HG02642 (cell line): Measurements from ENCODE around the gene MYH9.
"Not testable (repeated sequence)": the region's sequence is repeated elsewhere in the genome, so short reads cannot be mapped to it uniquely, and the experiment has no call there.

Source experiments
- ATAC-seq: cut with Tn5 transposase; IDR thresholded peaks from one replicate; pipeline ENCODE4 v1.9.1; 2021; ENCODE audit warnings: mild to moderate bottlenecking; ENCODE audit not compliant: unreplicated experiment, poor library complexity

The MYH9 gene

DNA sequence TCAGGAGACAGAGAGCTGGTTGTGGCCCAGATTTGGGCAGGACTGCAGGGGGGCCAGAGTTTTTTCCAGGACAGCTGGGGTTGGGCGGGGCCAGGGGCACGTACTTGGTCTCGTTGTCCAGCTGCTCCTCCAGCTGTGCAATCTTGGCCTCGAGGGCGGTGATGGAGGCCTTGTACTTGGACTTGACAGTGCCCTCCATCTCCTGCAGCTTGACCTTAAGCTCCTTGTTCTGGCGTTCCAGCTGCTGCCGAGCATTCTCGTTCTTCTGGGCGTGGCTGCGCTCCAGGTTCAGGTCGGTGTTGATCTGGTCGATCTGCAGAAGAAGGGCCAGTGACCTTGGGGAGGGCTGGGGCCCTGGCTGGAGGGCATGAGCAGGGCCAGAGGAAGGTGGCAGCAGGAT lies 102.8 kb downstream of the MYH9 start:
- no peak for ATAC-seq

DNA sequence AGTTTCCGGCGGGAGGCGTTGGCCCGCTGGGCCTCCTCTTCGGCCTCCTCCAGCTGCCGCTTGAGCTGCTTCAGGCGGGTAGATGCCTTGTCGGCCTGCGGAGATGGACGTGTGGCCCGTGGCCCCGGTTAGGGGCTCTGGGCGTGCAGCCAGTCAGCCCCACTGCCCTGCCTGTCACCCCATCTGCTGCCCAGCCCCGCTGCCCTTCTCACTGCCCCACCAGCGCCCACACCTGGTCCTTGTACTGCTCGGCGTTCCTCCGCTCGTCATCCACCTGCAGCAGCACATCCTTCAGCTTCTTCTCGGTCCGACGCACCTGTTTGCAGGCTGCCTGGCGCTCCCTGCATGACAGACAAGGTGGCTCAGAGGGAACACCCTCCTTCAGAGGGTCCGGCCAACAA lies 103.6 kb downstream of the MYH9 start:
- ATAC-seq = no peak

DNA sequence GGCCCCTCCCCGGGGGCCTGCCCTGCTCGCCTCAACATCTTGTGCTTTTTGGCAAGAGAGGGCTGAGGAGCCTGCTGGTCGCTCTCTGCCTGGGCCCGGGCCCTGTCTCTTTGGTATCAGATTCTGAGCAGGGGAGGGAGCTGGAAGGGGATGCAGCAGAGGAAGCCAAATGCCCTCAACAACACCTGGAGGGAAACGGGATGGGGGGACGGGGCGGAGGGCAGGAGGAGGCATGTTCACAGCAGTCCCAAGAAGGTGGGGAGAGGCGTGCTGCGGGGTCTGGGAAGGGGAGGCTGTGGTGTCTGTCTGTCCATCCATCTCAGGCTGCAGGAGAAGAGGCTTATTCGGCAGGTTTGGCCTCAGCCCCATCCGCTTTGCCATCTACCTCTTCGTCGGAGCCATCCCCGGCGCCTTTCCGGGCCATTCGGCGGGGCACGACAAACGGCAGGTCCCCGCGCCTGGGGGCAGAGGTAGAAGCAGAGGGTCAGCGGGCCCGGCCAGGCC lies 105.4 kb downstream of the MYH9 start:
- no peak for ATAC-seq

DNA sequence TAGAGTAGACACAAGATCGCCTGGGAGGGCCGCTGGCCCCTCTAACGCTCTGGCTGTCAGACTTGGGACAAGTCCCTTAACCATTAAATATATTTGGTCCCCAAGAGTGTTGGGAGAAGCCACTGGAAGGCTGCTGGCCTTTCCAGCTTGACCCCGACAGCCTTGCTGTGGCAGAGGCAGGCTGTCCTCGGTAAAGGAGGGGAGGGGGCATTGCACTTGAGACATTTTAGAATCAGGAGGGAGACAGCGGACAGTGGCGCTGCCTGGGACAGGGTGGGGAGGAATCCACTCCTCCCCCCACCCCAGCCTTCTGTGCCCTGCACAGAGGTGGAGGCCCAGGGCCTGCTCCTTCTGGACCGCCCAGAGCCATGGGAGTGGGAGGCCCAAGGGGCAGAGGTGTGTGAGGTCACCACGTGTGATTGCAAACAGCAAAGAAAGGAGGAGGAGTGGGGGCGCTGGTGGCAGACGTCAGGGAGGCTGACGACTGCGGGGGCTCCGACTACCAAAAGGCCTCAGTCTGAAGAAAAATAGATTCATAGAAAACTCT lies 105.9 kb downstream of the MYH9 start:
- no peak for ATAC-seq

DNA sequence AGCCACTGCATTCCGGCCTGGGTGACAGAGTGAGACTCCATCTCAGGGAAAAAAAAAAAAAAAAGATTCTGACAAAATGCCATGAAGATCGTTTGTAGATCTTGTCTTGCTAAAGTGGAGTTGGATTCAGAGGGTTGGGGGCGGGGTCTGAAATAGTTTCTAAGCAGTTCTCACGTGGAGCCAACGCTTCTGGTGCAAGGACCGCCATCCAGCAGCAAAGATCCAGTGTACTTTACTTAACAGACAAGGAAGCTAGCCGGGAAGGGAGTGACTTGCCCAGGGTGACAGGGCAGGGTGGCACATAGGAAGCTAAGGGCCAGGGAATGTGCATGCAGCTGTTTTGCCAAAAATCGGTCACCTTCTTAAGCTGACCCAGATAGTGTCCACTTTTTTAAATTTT lies 107.4 kb downstream of the MYH9 start:
- ATAC-seq = no peak

DNA sequence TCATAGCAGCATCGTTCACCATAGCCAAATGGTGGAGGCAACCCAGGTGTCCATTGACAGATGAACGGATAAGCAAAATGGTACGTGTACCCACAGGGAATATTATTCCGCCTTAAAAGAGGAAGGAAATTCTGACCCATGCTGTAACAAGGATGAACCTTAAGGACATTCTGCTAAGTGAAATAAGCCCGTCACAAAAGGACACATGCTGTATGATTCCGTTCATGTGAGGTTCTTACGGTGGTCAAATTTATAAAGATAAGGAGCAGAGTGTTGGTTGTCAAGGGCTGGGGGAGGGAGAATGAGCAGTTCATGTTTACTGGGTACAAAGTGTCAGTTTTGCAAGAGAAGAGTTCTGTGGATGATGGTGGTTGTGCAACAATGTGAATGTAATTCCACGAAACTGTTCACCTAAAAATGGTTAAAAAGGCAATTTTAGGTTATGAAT lies 108.5 kb downstream of the MYH9 start:
- ATAC-seq = no peak

DNA sequence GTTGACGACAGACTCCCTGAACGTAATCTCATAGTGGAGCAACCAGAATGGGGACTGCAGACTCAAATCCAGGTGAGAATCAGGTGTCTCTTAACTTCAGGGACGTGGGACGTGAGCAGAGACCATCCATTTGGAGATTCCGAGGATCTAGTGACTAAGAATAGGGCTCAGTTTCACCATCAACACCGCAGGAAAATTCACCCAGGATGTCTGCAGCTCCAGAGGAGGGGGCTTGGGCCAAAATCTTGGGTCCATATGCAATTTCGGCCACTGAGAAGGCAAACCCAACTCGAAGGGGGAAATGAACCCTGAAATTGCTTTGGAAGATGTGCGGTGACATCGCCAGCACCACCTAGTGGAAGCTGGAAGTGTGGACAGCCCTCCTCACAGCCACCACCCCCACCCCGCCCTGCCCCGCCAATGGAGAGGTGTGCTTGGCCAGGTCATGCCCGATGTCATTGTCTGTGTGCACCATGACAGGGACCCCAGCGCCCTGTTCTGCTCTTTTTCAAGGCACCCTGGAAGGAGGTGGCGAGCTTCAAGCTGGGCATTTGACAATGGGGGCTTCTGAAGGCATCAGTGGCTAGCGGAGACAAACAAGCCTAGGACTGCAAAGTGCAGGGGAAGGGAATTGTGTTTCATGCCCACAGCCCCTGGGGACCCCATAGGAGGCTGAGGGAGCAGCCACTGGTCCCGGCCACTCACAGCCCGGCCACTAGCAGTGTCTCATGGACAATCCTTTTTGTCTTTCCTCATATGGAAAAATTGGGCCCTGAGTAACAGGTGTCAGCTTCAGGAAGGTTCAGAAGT lies 110.1 kb downstream of the MYH9 start:
- ATAC-seq = no peak

DNA sequence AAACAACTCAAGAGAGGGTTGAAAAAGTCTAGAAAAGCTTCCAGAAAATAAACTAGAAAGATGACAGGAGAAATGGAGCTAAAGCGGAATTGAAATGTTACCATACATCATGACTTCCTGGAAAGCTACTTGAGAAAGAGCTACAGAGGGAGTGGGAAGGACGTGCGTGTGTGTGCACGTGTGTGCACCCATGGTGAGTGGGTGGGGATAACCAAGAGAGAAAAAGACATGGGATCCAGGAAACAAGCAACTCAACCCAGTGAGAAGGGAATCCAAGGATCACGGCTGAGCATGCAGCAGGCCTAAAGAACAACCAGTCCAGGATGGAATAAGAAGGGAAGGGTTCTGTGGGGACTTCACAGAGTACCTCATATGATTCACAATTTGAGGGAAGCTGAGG lies 113.2 kb downstream of the MYH9 start:
- no peak for ATAC-seq

DNA sequence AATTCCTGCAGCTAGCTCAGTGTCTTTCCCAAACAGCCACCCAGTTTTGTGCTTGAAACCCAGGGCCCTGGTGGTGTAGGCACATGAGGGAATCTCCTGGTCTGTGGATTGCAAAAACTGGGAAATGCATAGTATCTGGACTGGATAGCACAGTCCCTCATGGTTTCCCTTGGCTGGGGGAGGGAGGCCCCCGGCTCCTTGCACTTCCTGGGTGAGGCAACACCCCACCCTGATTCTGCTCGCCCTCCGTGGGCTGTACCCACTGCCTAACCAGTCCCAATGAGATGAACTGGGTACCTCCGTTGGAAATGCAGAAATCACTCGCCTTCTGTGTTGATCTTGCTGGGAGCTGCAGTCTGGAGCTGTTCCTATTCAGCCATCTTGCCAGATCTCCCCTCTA lies 115.8 kb downstream of the MYH9 start:
- not testable (repeated sequence) for ATAC-seq

DNA sequence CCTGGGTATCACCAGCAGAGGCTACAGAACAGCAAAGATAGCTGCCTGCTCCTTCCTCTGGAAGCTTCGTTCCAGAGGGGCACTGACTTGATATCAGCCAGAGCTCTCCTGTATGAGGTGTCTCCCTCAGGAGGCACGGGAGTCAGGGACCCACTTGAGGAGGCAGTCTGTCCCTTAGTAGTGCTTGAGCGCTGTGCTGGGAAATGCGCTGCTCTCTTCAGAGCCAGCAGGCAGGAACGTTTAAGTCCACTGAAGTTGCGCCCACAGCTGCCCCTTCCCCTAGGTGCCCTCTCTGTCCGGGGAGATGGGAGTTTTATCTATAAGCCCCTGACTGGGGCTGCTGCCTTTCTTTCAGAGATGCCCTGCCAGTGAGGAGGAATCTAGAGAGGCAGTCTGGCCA lies 116.5 kb downstream of the MYH9 start:
- ATAC-seq = not testable (repeated sequence)

DNA sequence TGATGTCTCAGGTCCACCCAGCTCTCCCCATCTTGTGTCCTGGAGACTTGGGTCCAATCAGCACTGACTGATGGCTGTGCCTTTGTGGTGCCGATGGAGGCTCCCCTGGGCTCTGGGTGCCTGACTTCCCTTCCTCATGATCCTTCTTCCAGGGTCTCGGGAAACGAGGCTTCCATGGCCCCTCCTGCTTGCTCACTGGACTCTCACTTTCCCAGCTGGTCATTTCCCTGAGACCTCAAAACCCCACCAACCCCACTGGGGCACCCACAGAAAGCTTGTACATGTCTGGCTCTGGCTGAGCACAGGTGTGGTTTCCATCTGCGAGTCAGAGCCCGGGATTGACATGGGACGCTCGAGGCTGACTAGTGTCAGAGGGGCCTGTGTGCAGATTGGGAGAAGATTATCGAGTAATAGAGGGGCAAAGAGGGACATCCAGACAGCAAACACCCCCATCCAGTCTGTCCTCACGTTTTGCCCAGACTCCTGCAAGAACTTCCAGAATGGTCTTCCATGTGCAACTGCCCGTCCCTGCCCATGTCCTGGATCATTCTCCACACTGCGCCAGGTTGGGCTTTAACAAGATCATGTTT lies 119.8 kb downstream of the MYH9 start:
- no peak for ATAC-seq

DNA sequence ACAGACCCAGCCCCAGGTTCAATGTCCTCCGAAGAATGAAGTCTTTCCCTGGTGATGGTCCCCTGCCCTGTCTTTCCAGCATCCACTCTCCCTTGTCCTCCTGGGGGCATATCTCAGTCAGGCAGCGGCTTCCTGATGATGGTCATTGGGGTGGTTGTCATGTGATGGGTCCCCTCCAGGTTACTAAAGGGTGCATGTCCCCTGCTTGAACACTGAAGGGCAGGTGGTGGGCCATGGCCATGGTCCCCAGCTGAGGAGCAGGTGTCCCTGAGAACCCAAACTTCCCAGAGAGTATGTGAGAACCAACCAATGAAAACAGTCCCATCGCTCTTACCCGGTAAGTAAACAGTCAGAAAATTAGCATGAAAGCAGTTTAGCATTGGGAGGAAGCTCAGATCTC lies 120.7 kb downstream of the MYH9 start:
- ATAC-seq = no peak

DNA sequence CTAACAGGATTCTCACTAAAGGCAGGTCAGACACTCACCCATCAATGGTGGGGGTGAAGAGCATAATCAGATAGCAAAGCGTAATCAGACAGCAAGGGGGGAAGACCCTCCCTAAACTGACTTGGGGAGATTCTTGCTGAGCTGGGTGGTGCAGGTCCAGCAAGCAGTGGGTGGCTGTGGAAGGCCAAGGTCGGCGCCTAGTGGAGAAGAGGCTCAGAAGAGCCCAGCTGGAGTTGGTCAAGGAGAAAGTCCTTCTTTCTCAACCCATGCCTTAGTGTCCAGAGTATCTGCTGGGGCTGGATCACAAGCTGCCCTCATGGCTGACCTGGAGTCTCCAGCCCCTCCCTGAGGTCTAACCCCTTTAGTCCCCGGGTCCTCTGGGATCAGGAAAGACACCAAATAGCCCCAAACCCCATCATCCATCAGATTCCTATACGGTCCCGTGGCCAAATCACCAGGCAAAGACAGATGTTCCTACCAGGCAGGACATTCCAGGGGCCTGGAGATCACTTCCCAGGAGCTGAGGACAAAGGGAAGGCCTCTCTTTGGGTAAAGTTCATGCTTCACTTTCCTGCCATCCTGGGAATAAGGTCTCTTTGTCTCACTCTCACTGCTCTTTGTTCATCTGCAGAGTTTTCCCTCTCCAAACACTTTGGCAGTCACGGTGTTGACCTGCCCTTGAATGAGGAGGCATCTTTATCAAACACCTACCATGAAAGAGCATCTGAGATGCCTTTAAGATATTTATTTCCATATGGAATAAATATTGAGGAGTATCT lies 123.7 kb downstream of the MYH9 start:
- not testable (repeated sequence) for ATAC-seq

DNA sequence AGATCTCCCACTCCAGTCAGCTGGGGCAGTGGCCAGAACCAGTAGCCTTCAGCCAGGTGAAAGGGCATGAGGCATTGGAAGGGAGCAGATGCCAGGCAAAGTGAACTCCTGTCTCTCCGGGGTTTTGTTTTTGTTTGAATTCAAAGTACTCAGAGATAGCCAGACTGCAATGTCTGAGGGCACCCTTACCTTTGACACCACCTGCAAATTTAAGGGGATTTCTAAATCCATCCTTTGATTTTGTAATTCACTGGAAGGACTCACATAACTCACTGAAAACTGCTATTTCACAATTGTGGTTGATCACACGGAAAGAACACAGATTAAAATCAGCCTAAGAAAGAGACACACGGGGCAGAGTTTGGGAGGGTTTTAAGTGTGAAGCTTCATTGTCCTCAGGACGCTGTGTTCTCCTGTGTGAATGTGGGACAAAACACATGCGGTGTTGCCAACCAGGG lies 124.5 kb downstream of the MYH9 start:
- not testable (repeated sequence) for ATAC-seq

DNA sequence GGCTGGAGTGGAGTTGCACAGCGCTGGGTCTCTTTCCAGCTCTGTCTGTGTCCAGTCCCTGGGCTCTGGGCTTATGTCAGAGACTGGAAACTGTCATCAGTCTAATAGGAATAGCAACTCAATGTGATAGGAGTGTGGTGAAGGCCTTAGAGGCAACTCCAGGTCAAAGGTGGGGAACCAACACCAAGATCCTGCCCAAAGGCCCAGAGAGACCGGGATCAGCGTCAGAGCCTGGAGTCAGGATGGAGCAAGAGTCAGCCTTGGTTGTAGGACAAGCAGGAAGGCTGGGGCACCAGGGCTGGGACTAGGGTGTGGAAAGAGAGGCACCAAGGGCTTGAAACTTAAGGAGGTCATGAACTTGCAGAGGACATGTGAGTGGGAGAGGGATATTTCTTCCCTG lies 125.5 kb downstream of the MYH9 start:
- ATAC-seq = not testable (repeated sequence)

DNA sequence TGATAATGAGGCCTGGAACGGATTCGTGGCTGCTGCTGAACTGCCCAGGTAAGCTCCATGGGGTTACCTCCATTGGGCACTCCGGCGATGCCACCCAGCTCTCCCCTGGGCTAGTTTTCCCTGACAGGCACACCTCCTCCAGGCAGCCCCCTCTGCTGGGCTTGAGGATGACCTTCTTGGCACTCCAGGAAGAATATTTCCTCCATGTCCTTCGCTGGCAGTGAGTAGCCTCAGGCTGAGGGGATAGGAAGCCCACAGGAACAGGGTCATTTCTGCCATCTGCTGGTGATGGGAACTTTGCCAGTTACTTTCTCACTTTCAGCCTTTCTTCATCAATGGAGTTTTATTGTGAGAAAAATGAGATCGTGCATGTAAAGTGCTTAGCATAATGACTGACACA lies 126.1 kb downstream of the MYH9 start:
- ATAC-seq = not testable (repeated sequence)

DNA sequence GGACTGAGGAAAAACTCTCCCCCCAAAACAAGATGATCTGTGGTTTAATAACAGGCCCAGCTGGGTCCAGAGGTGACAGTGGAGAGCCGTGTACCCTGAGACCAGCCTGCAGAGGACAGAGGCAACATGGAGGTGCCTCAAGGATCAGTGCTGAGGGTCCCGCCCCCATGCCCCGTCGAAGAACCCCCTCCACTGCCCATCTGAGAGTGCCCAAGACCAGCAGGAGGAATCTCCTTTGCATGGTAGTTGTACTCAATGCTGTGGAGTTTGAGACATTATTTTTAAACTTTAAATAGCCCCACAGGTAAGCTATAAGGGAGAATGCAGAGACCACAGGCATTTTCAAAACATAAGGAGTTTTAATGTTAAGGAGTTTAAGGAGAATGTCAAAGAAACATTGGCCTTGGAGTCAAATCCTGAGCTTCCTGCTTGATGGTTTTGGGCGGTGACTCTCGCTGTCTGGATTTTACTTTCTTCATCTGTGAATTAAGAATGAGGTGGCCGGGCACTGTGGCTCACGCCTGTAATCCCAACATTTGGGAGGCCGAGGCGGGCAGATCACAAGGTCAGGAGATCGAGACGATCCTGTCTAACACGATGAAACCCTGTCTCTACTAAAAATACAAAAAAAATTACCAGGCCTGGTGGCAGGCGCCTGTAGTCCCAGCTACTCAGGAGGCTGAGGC lies 128.0 kb downstream of the MYH9 start:
- no peak for ATAC-seq

DNA sequence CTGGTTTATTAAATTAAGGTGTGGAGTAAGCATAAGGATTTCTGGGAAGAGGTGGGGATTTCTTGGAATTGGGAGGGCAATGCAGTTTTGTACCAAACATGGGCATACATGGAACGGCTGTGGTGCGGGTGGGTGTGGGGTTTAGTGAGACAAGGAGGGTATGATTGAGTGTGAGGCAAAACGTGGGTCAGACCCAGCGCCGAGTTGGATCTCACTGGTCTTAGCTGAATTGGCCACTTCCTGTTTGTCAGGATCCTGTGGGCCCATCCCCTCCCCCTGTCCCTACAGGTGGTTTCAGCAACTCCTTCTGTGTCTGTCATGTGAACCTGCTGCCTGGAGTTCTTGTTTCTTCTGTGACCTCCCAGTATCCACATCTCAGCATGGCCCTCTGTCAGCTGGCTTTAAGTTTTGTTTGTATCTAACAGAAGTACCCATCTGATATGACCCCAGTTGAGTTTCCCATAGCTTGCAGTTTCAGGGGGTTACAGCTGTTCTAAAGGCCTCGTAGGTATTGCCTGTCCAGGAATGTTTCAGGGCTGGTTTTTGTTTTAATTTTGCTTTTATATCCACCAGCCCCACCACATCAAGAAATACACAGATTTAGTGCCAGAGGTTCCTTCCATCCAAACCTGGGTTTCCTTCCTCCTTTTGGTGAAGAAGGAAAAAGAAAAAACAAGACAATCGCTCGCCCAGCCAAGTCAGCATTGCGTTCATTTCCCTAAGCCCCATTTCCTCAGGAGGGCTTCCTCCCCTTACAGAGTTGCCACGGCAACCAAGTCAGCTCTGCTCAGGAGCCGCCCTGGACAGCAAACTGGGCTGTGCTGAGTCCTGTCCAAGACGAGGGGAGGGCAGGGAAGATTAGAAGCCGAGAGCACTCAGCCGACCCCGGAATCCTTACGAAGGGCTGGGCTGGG lies 128.8 kb downstream of the MYH9 start:
- no peak for ATAC-seq
